Mesendoderm (in vitro differentiated cells): ENCODE measurements around the gene SLC16A9.
"Not testable (repeated sequence)": the region's sequence is repeated elsewhere in the genome, so short reads cannot be mapped to it uniquely, and the experiment has no call there.

Experiments used
- DNase-seq: peaks from one replicate; pipeline ENCODE4 v3.0.0; 2013
- H2AK5ac ChIP-seq: 2 replicates; pipeline ENCODE4 v1.6.1; 2013; ENCODE audit warnings: low read length, inconsistent platforms
- H2BK120ac ChIP-seq: 2 replicates; pipeline ENCODE4 v1.6.1; 2013; ENCODE audit warnings: low read depth, mild to moderate bottlenecking, low read length, moderate library complexity, mixed read lengths
- H2BK15ac ChIP-seq: replicated peaks from 2 replicates; pipeline ENCODE4 v1.6.1; 2013; ENCODE audit warnings: low read depth, mild to moderate bottlenecking, moderate library complexity
- H2BK5ac ChIP-seq: 2 replicates; pipeline ENCODE4 v1.6.1; 2013; ENCODE audit warnings: low read length, inconsistent platforms
- H3K18ac ChIP-seq: 2 replicates; pipeline ENCODE4 v1.6.1; 2013; ENCODE audit warnings: mild to moderate bottlenecking, low read length, mixed read lengths
- H3K23ac ChIP-seq: one replicate; pipeline ENCODE4 v1.6.1; 2013; ENCODE audit warnings: low read length
- H3K27ac ChIP-seq: 2 replicates; pipeline ENCODE4 v1.5.1; 2013; ENCODE audit warnings: low read depth, mild to moderate bottlenecking, inconsistent platforms, low read length, moderate library complexity
- H3K27me3 ChIP-seq: 2 replicates; pipeline ENCODE4 v1.6.1; 2013; ENCODE audit warnings: low read length, control low read depth, mild to moderate bottlenecking, inconsistent platforms; ENCODE audit not compliant: insufficient read depth, poor library complexity
- H3K36me3 ChIP-seq: 2 replicates; pipeline ENCODE4 v1.6.1; 2013; ENCODE audit warnings: low read length, inconsistent platforms; ENCODE audit not compliant: control insufficient read depth, insufficient read depth
- H3K4ac ChIP-seq: one replicate; pipeline ENCODE4 v1.6.1; 2013; ENCODE audit warnings: low read depth, mild to moderate bottlenecking, low read length, moderate library complexity
- H3K4me1 ChIP-seq: 2 replicates; pipeline ENCODE4 v1.6.1; 2013; ENCODE audit warnings: low read depth, low read length, inconsistent platforms; ENCODE audit not compliant: control insufficient read depth
- H3K4me2 ChIP-seq: 2 replicates; pipeline ENCODE4 v1.6.1; 2013; ENCODE audit warnings: low read length
- H3K4me3 ChIP-seq: 2 replicates; pipeline ENCODE4 v1.5.1; 2013; ENCODE audit warnings: mild to moderate bottlenecking, low read length
- H3K56ac ChIP-seq: one replicate; pipeline ENCODE4 v1.6.1; 2013; ENCODE audit warnings: low read length
- H3K79me1 ChIP-seq: 2 replicates; pipeline ENCODE4 v1.6.1; 2013; ENCODE audit warnings: low read length, inconsistent platforms
- H3K79me2 ChIP-seq: 2 replicates; pipeline ENCODE4 v1.6.1; 2013; ENCODE audit warnings: mild to moderate bottlenecking, low read length; ENCODE audit not compliant: control insufficient read depth, insufficient read depth
- H3K9ac ChIP-seq: 2 replicates; pipeline ENCODE4 v1.6.1; 2013; ENCODE audit warnings: low read length, inconsistent platforms
- H4K5ac ChIP-seq: one replicate; pipeline ENCODE4 v1.6.1; 2013; ENCODE audit warnings: low read length
- H4K8ac ChIP-seq: one replicate; pipeline ENCODE4 v1.6.1; 2013; ENCODE audit warnings: low read depth, mild to moderate bottlenecking, control low read depth, low read length, moderate library complexity
- WGBS: extraction: QIAGEN DNeasy Blood & Tissue Kit; methylation state at CpG from one replicate; pipeline ENCODE4 v1.1.7; 2013; ENCODE audit warnings: low lambda C conversion rate, missing lambda C conversion rate; ENCODE audit not compliant: insufficient coverage; ENCODE audit errors: extremely low coverage; 5-methylcytosine and 5-hydroxymethylcytosine counted together

The SLC16A9 gene

GRCh38 chr10:59750155-59750945, 40.7 kb upstream of the SLC16A9 start:
- H3K36me3 ChIP-seq, result no peaks in the 10 kb centered on the region
- no peaks in the 10 kb centered on the region for H3K27me3 ChIP-seq
- no peak overlapping the region for H3K9ac ChIP-seq
- H4K5ac ChIP-seq, result no peak overlapping the region
- no peak overlapping the region for H2BK5ac ChIP-seq
- no peak overlapping the region for H4K8ac ChIP-seq
- WGBS, result no CpG with 5 or more reads among the region's 12 CpGs
- H2BK120ac ChIP-seq, result no peak overlapping the region
- H3K56ac ChIP-seq, result no peak overlapping the region
- no peak overlapping the region for H3K4ac ChIP-seq
- H3K18ac ChIP-seq, result no peak overlapping the region
- no peaks in the 10 kb centered on the region for H3K79me2 ChIP-seq
- H3K23ac ChIP-seq, result no peak overlapping the region
- no peaks in the 10 kb centered on the region for H3K79me1 ChIP-seq
- H2AK5ac ChIP-seq, result no peak overlapping the region
- no peak overlapping the region for H3K4me3 ChIP-seq
- no peak for DNase-seq
- H3K4me2 ChIP-seq, result no peak overlapping the region
- no peak overlapping the region for H3K27ac ChIP-seq
- no peak overlapping the region for H2BK15ac ChIP-seq
- H3K4me1 ChIP-seq, result no peaks in the 10 kb centered on the region

- Histone ChIP-seq H2AK5ac (no peak overlapping the region), H2BK15ac (no peak overlapping the region), H2BK5ac (no peak overlapping the region), H4K8ac (no peak overlapping the region), H3K4me1 (no peaks in the 10 kb centered on the region), H3K4ac (no peak overlapping the region), H3K27ac (no peak overlapping the region), H3K18ac (no peak overlapping the region), H3K27me3 (no peaks in the 10 kb centered on the region), H3K79me2 (no peaks in the 10 kb centered on the region), H3K4me2 (no peak overlapping the region), H2BK120ac (no peak overlapping the region), H3K36me3 (no peaks in the 10 kb centered on the region), H3K4me3 (no peak overlapping the region), H4K5ac (no peak overlapping the region), H3K9ac (no peak overlapping the region), H3K79me1 (no peaks in the 10 kb centered on the region), H3K56ac (no peak overlapping the region), H3K23ac (no peak overlapping the region)
- WGBS, result no CpG with 5 or more reads among the region's 1 CpG
- DNase-seq, result no peak
These were observed 39.2 kb upstream of the SLC16A9 start for GRCh38 chr10:59748834-59749233.

GRCh38 chr10:59745163-59745650, 35.6 kb upstream of the SLC16A9 start:
- Histone ChIP-seq H3K4ac (no peak overlapping the region), H3K56ac (no peak overlapping the region), H3K4me1 (no peaks in the 10 kb centered on the region), H3K79me1 (no peaks in the 10 kb centered on the region), H3K27me3 (no peaks in the 10 kb centered on the region), H3K18ac (no peak overlapping the region), H2BK120ac (no peak overlapping the region), H2BK5ac (no peak overlapping the region), H4K5ac (no peak overlapping the region), H3K9ac (no peak overlapping the region), H2AK5ac (no peak overlapping the region), H3K23ac (no peak overlapping the region), H3K4me3 (no peak overlapping the region), H3K27ac (no peak overlapping the region), H3K4me2 (no peak overlapping the region), H3K36me3 (no peaks in the 10 kb centered on the region), H4K8ac (no peak overlapping the region), H2BK15ac (no peak overlapping the region), H3K79me2 (no peaks in the 10 kb centered on the region)
- no CpG with 5 or more reads among the region's 2 CpGs for whole genome bisulfite sequencing
- DNase-seq, result no peak

- not testable (repeated sequence) for H2BK120ac ChIP-seq, H2AK5ac ChIP-seq, H3K4me1 ChIP-seq, H2BK5ac ChIP-seq, H2BK15ac ChIP-seq, H3K79me2 ChIP-seq, H3K4me2 ChIP-seq, H3K79me1 ChIP-seq, H3K27me3 ChIP-seq, H3K18ac ChIP-seq, H3K23ac ChIP-seq, H3K27ac ChIP-seq, H4K5ac ChIP-seq, H4K8ac ChIP-seq, H3K4ac ChIP-seq, H3K4me3 ChIP-seq, H3K56ac ChIP-seq, DNase-seq, H3K9ac ChIP-seq, H3K36me3 ChIP-seq
- WGBS, result no CpG with 5 or more reads among the region's 6 CpGs
These were observed 35.1 kb upstream of the SLC16A9 start for GRCh38 chr10:59744762-59745161.

GRCh38 chr10:59744156-59744555, 34.5 kb upstream of the SLC16A9 start:
- not testable (repeated sequence) for H2AK5ac ChIP-seq, H3K4me1 ChIP-seq, H3K79me1 ChIP-seq, H3K79me2 ChIP-seq, H2BK5ac ChIP-seq, H2BK120ac ChIP-seq, H3K4me3 ChIP-seq, H3K27me3 ChIP-seq, DNase-seq, H3K18ac ChIP-seq, H4K5ac ChIP-seq, H3K4ac ChIP-seq, H3K23ac ChIP-seq, H3K56ac ChIP-seq, H3K36me3 ChIP-seq, H4K8ac ChIP-seq, H3K9ac ChIP-seq, H3K27ac ChIP-seq, H2BK15ac ChIP-seq, H3K4me2 ChIP-seq
- no CpG with 5 or more reads among the region's 32 CpGs for WGBS

- Histone ChIP-seq H3K27ac (no peak overlapping the region), H2BK15ac (no peak overlapping the region), H3K9ac (no peak overlapping the region), H3K79me1 (no peaks in the 10 kb centered on the region), H3K4me2 (no peak overlapping the region), H3K23ac (no peak overlapping the region), H3K79me2 (no peaks in the 10 kb centered on the region), H2BK5ac (no peak overlapping the region), H3K27me3 (no peaks in the 10 kb centered on the region), H2AK5ac (no peak overlapping the region), H3K18ac (no peak overlapping the region), H3K56ac (no peak overlapping the region), H2BK120ac (no peak overlapping the region), H3K4ac (no peak overlapping the region), H3K4me3 (no peak overlapping the region), H4K5ac (no peak overlapping the region), H3K4me1 (no peaks in the 10 kb centered on the region), H4K8ac (no peak overlapping the region), H3K36me3 (no peaks in the 10 kb centered on the region)
- WGBS, result no CpG with 5 or more reads among the region's 5 CpGs
- DNase-seq, result no peak
These were observed 31.9 kb upstream of the SLC16A9 start for GRCh38 chr10:59741583-59741982.
